Transverse colon (tissue), 4 donors: ENCODE data around the gene CNTNAP2.

ENCODE experiments used
- CTCF ChIP-seq, 5 experiments: fragments of 200-600 bp in 3 of 5; fragments of 450-650 bp in 2 of 5; sonication (generic) in 3 of 5; IDR thresholded peaks; 1 replicate in 2 of 5; 2 replicates in 3 of 5; pipeline ENCODE4 v1.5.1; 2016 to 2017; ENCODE audit warnings: antibody characterized with exemption in 5 of 5, inconsistent platforms in 3 of 5, mild to moderate bottlenecking in 2 of 5, moderate library complexity in 1 of 5
- EP300 ChIP-seq: sonication (generic); formaldehyde crosslinking; IDR thresholded peaks from one replicate; pipeline ENCODE4 v1.6.1; 2017; ENCODE audit warnings: antibody characterized with exemption, low read depth
- POLR2A ChIP-seq: fragments of 450-650 bp; IDR thresholded peaks from one replicate; pipeline ENCODE4 v1.6.1; 2016; ENCODE audit warnings: antibody characterized with exemption, mild to moderate bottlenecking, moderate library complexity
- POLR2AphosphoS5 ChIP-seq, 3 donors: sonication (generic); formaldehyde crosslinking; IDR thresholded peaks; one replicate each; pipeline ENCODE4 v1.6.1; 2016; ENCODE audit warnings: antibody characterized with exemption in 3 of 3

DNA sequence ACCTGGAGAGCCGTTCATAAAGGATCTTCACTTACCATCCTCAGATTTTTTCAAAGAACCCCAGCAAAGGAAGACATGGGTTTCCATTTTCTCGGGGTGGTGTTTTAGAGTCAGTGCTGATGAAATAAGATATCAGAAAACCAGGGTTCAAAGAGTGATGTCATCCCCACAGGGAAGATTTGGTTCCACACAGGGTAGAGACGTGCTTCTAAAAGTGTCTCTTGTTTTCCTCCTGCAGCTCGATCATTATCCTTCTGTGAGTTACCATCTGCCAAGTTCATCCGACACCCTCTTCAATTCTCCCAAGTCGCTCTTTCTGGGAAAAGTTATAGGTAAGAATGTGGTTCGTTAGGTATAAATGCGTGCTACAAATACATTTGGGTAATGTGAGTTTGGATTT lies 2150.2 kb downstream of the CNTNAP2 start:
- TF ChIP-seq CTCF (IDR thresholded peaks at IDR 0.05) (no peak), POLR2A (no peak), POLR2AphosphoS5 (IDR thresholded peaks at IDR 0.05) (no peak), EP300 (no peak)
